ENCODE measurements around the gene CPXM1.
"Not testable (repeated sequence)": the region's sequence is repeated elsewhere in the genome, so short reads cannot be mapped to it uniquely, and the experiment has no call there.

Gene CPXM1

DNA sequence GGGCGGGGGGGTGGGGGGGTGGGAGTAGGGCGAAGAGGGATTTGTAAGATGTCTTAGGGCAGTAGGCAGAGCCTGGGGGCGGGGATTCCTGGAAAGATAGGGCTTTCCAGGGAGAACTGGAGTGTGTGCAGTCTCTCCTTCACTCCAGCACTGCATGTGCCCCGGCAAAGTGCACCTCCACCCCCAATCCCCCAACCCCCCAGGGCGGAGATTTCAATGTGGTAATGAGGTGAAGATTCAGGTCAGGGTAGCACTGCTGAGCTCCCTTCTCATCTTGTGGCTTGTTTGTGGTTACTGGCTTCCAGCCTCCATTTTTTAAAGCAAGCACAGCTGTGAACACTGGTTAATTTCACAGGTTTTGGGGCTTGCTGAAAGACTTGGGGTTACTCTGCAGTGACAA is 21.6 kb upstream of the CPXM1 start:
- no peak for DNase-seq (ENCODE audit: low read depth in 1 of 2, low spot score in 1 of 2)

- no peak for DNase-seq (ENCODE audit: low read depth in 1 of 2, low spot score in 1 of 2)
Measured at GRCh38 chr20:2820896-2821869, 20.8 kb upstream of the CPXM1 start.

GRCh38 chr20:2820084-2820895 is 19.9 kb upstream of the CPXM1 start:
- no peak for DNase-seq (ENCODE audit: low read depth in 1 of 2, low spot score in 1 of 2)

DNA sequence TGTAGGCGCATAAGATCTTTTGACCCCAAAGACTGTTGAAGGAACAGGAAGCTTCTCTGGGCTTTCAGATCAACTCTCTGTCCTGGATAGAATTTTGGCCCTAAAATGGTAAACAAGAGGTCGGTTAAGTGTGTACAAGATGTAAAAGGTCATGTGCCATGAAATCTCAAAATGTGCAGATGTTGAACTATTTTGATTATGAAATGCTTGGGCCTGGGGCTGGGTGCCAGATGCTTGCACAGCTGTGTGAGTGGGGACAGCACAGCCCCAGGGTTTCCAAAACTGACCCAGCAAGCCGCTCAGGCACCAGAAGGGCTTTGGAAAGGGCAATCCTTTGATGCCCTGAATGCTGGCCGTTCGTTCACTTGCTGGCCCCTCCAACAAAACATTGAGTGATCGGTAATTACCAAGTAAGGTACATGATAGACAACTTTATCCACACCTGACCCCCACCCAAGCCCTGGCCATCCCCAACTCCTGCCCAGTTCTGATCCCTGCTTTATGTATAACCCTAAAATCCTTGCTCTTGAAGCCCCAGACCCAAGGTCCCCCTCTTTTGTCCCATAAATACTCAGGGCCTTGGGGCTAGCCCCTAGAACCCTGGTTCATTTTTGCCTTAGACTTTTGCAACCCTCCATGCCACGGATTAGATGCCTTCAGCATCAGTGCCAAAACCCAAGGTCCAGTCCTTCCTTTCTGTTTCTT is 17.6 kb upstream of the CPXM1 start:
- DNase-seq (ENCODE audit: low read depth in 1 of 2, low spot score in 1 of 2), result no peak

- DNase-seq (ENCODE audit: low read depth in 1 of 2, low spot score in 1 of 2), result no peak
Measured at GRCh38 chr20:2817341-2817726, 16.9 kb upstream of the CPXM1 start.

- DNase-seq (ENCODE audit: low read depth in 1 of 2, low spot score in 1 of 2), result no peak
Measured at GRCh38 chr20:2816583-2817340, 16.3 kb upstream of the CPXM1 start.

DNA sequence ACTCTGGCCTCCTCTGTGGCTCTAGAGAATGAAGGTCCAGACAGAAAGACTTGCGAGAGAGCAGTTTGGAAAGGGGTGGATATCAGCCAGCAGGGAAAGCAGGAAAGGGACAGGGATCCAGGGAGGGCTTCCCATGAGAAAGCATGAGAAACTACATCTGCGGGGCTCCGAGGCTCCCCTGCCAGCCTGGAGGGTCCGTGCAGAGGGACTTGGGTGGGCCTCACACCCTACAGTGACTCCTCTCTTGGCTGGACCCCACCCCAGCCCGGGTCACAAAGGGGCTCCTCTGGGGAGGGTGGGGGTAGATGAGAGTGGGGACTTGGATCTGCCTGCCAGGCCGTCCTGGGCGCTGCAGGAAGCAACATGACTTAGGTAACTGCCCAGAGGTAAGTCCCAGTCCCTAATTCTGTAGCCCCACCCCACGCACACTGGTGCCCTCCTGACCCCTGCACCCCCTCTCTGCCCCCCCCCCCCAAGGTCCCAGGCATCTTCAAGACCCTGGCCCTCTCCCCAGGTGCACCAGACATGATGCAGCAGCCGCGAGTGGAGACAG is 15.7 kb upstream of the CPXM1 start, which contains the start of gene TMEM239:
Gene TMEM239 (plus strand): TSS at position 335 of the 553 bp plus-strand sequence. CDS start 191 bp downstream, at position 526.
- no peak for DNase-seq (ENCODE audit: low read depth in 1 of 2, low spot score in 1 of 2)

DNA sequence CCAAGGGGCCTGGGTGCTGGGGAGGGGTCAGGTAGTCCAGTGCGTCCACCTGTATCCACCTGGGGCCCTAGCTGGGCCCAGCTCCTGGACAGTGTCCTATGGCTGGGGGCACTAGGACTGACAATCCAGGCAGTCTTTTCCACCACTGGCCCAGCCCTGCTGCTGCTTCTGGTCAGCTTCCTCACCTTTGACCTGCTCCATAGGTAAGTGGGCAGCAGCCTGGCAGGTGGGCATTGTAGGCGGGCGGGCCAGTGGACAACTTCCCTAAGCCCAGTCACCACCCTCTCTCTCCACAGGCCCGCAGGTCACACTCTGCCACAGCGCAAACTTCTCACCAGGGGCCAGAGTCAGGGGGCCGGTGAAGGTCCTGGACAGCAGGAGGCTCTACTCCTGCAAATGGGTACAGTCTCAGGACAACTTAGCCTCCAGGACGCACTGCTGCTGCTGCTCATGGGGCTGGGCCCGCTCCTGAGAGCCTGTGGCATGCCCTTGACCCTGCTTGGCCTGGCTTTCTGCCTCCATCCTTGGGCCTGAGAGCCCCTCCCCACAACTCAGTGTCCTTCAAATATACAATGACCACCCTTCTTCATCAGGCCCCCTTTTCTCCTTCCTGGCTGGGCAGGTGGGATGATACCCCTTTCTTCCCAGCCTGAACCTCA is 14.9 kb upstream of the CPXM1 start:
- no peak for DNase-seq (ENCODE audit: low read depth in 1 of 2, low spot score in 1 of 2)

DNA sequence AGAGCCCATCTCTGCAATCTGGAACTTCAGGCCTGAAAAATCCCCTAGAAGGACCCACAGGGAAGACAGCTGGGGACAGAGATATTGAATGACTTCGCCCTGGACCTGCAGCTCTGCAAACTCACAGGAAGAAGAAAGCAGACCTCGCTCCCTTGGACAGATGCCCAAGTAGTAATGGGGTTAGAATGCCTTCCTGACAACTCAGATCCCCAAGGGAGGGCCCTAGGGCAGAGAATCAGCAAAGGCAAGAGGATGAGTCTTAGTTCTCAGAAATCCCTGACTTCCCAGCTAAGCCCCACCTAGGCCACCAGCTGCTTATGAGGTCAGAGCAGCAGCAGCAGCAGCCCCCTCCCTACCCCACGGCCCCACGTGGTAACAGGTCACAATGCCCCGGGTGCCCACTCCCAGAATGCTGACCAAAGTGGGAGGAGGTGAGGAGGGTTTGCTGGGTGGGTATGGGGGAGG is 14.2 kb upstream of the CPXM1 start, which contains the start of gene C20orf141:
Gene C20orf141 (plus strand): TSS at position 401 of the 465 bp plus-strand sequence. CDS start 198 bp downstream, outside the sequence.
- DNase-seq (ENCODE audit: low read depth in 1 of 2, low spot score in 1 of 2), result no peak

- DNase-seq (ENCODE audit: low read depth in 1 of 2, low spot score in 1 of 2), result no peak
Measured at GRCh38 chr20:2814076-2814475, 13.6 kb upstream of the CPXM1 start.

GRCh38 chr20:2812189-2812588 is 11.8 kb upstream of the CPXM1 start:
- no peak for DNase-seq (ENCODE audit: low read depth in 1 of 2, low spot score in 1 of 2)

GRCh38 chr20:2809690-2810089 is 9.3 kb upstream of the CPXM1 start:
- DNase-seq (ENCODE audit: low read depth in 1 of 2, low spot score in 1 of 2), result no peak

GRCh38 chr20:2807929-2808328 is 7.5 kb upstream of the CPXM1 start:
- not testable (repeated sequence) for DNase-seq (ENCODE audit: low read depth in 1 of 2, low spot score in 1 of 2)

- DNase-seq (ENCODE audit: low read depth in 1 of 2, low spot score in 1 of 2), result no peak
Measured at GRCh38 chr20:2807019-2807418, 6.6 kb upstream of the CPXM1 start.

GRCh38 chr20:2806351-2806701 is 5.9 kb upstream of the CPXM1 start:
- DNase-seq (ENCODE audit: low read depth in 1 of 2, low spot score in 1 of 2), result no peak

GRCh38 chr20:2805689-2806350 is 5.4 kb upstream of the CPXM1 start:
- no peak for DNase-seq (ENCODE audit: low read depth in 1 of 2, low spot score in 1 of 2)

DNA sequence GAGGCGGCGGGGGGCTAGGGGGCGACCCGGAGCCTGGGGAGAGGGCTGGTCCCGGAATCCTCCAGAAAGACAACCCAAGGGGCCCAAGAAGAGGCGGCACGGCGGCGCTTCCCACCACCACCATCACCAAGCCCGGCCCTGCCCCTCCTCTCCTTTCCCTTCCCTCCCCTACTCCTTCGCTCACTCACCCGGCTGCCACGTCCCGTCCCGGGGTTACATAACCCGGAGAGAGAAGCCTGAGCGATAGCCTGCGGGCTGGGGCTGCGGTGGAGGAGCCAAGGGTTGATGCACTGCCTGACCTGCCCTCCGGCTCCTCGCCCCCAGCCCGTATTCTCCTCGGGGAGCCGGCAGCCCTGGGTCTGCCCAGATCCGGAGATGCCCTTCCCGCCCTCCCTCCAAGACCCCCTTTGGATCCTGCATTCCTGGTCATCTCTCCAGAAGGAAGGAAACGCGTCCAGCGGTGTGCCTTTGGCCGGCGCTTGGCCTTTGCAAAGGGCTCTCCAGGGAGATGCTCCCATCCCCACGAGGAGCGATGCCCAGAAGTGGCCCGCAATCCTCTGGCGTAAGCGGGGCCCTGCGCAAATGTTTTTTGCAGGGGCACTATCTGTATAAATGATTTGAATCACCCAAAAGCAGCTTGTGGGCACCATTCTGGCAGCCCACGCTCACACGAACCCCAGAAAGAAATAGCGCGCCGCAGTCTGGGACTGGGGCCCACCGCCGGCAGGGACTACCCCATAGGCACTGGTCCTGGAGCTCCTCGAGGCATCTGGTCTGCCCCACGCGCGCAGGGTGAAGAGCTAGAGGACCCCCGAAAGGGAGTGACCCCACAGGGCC is 4.6 kb upstream of the CPXM1 start:
- DNase-seq (ENCODE audit: low read depth in 1 of 2, low spot score in 1 of 2), result no peak
